GM12865 (cell line): ENCODE results near the gene SLC39A1.
A peak's percentile ranks its signal among the peaks of the same experiment; 100 is the strongest.

ENCODE experiments used
- DNase-seq: peaks from one replicate; pipeline ENCODE4 v3.0.0; 2010; ENCODE audit warnings: low read depth
- H3K4me3 ChIP-seq: 2 replicates; pipeline ENCODE4 v1.5.1; 2011; ENCODE audit warnings: mild to moderate bottlenecking, low read depth, low read length, control low read depth
- TF ChIP-seq, protein P1 (sequence below): IDR thresholded peaks from 2 replicates; pipeline ENCODE4 v1.5.1; 2011; ENCODE audit warnings: low read length, control low read depth, low read depth, inconsistent platforms; ENCODE audit not compliant: insufficient read depth; ENCODE audit errors: missing control alignments

SLC39A1 gene

DNA sequence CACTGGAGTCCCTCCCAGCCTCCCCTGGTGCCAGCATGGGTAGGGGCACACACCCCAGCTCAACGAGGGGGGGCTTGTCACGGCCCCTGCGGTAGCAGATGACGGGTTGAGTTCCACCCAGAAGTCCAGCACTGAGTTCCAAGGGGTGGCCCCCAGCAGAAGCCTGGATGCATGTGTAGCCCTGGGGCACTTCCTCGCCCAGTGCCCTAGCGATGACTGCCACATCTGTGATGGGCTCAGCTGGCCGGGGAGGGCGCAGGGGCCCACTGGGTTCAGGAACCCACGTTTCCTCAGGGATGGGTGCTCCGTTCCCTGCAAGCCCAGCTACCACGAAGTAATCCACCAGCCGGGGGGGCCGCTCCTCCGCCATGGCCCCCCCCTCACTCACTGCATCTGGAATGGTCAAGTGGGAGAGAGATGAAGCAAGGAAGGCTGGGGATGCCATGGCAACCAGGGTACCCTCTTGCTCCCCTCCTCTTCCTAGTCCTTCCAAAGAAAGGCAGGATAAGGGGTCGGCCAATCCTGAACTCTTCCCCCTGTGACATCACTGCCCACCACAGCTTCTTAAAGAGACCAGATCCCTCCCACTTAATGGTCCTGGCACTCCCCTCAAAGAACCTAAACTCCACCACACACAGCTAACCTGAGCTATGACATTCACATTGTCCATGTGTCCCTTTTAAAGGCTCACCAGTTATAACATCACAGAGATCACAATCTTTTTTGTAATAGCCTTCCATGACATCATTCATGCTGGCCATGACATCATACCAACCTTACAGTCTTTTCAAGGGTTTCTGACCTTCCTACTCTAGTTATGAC is 19.1 kb downstream of the SLC39A1 start:
- TF ChIP-seq, protein P1, sequence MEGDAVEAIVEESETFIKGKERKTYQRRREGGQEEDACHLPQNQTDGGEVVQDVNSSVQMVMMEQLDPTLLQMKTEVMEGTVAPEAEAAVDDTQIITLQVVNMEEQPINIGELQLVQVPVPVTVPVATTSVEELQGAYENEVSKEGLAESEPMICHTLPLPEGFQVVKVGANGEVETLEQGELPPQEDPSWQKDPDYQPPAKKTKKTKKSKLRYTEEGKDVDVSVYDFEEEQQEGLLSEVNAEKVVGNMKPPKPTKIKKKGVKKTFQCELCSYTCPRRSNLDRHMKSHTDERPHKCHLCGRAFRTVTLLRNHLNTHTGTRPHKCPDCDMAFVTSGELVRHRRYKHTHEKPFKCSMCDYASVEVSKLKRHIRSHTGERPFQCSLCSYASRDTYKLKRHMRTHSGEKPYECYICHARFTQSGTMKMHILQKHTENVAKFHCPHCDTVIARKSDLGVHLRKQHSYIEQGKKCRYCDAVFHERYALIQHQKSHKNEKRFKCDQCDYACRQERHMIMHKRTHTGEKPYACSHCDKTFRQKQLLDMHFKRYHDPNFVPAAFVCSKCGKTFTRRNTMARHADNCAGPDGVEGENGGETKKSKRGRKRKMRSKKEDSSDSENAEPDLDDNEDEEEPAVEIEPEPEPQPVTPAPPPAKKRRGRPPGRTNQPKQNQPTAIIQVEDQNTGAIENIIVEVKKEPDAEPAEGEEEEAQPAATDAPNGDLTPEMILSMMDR = no peak
- H3K4me3 ChIP-seq = peak overlapping the region; percentile 95
- DNase-seq = no peak

GRCh38 chr1:153942766-153943549 is 20.4 kb downstream of the SLC39A1 start:
- H3K4me3 ChIP-seq = no peak overlapping the region
- TF ChIP-seq, protein P1 = no peak
- DNase-seq = no peak

DNA sequence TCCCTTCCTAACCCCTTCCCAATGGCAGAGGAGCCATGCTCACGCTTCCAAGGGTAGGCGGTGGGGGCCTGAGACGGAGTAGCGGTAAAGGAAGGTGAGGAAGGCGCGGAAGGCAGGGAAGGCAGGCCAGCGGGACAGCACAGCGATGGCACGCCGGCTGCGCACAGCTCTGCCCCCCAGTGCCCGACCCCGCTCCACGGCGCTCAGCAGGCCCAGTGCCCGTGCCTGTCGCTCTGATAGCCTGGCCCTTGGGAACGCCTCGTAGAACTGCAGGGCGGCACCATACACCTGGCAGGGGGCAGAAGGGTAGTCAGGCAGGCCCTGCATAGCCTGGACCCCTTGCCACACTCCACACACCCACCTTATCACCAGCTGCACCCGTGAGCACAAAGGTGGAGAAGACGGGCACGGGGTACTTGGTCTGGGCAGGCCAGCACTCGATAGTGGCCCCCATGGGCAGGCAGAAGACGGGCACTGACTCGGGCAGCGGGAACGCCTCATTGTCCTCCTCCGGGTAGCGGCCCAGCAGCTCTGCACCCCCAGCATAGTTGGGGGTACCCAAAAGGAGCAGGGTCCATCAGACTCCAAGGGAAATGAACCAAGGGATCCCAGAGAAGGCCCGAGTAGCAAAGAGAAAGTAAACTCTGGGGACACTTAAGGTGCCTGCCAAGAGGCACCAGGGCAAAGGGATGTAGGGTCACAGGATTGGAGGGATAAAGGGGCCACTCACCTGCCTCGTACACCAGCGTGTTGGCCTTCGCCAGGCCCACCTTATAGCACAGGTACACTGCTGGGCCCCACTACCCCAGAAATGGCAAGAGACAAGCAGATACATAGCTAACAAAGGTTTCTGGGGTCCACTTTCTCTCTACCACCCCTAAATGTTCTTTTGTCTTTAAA is 21.3 kb downstream of the SLC39A1 start:
- DNase-seq = no peak
- TF ChIP-seq, protein P1 = no peak
- no peak overlapping the region for H3K4me3 ChIP-seq

- no peak overlapping the region for H3K4me3 ChIP-seq
- TF ChIP-seq, protein P1 = no peak
- DNase-seq = no peak
Measured at GRCh38 chr1:153940756-153941155, 22.6 kb downstream of the SLC39A1 start.

DNA sequence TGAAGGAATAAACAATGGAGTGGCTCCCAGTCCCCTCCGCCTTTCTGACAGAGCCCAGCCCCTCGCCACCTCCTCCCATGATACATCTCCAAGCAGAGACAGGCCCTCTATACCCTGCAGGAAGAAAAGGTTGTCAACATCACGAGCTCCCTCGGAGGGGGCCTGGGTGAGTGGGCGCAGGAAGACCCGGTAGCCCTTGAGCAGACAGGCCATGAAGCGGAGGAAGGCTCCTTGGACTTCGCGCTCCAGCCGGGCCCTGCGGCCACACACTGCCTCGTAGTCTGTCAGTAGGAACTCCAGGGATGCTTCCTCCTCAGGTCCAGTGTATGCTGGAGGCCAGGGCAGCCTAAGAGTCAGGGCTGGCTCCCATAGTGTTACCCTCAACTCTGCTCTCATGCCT is 23.9 kb downstream of the SLC39A1 start:
- H3K4me3 ChIP-seq = no peak overlapping the region
- no peak for DNase-seq
- TF ChIP-seq, protein P1 = no peak

- TF ChIP-seq, protein P1 = no peak
- DNase-seq = no peak
- H3K4me3 ChIP-seq = no peak overlapping the region
Measured at GRCh38 chr1:153938996-153939395, 24.3 kb downstream of the SLC39A1 start.
